Sigmoid colon (tissue), 7 donors: ENCODE data around the gene APOL6. TPM values are rescaled to one million over a fixed set of nuclear protein-coding genes. Genes with fewer than 3 reads are reported as not detected.
"Not testable (repeated sequence)": the region's sequence is repeated elsewhere in the genome, so short reads cannot be mapped to it uniquely, and the experiment has no call there.

Source experiments
- DNase-seq: peaks from one replicate; pipeline ENCODE4 v3.0.0-alpha.2; 2019
- H3K27ac ChIP-seq, 4 donors: fragments of 200-600 bp; sonication (generic); one replicate each; pipeline ENCODE4 v1.5.1; 2016 to 2019; ENCODE audit warnings: mild to moderate bottlenecking in 1 of 4
- H3K27me3 ChIP-seq, 3 donors: fragments of 200-600 bp; sonication (generic); one replicate each; pipeline ENCODE4 v1.5.1; 2019; ENCODE audit warnings: mild to moderate bottlenecking in 1 of 3
- H3K36me3 ChIP-seq, 4 donors: fragments of 200-600 bp; sonication (generic); one replicate each; pipeline ENCODE4 v1.5.1; 2016 to 2019
- H3K4me1 ChIP-seq, 4 donors: fragments of 200-600 bp; sonication (generic); one replicate each; pipeline ENCODE4 v1.5.1; 2017 to 2019
- H3K4me3 ChIP-seq, 4 donors: fragments of 200-600 bp; sonication (generic); one replicate each; pipeline ENCODE4 v1.5.1; 2017 to 2019; ENCODE audit warnings: mild to moderate bottlenecking in 2 of 4, moderate library complexity in 1 of 4
- H3K9me3 ChIP-seq, 4 donors: fragments of 200-600 bp in 3 of 4; sonication (generic) in 3 of 4; one replicate each; pipeline versions ENCODE4 v1.5.1 to v1.6.1; 2013 to 2019
- CTCF ChIP-seq, 4 experiments: fragments of 450-650 bp in 3 of 4; fragments of 200-600 bp in 1 of 4; IDR thresholded peaks; one replicate each; pipeline ENCODE4 v1.5.1; 2016 to 2019; ENCODE audit warnings: antibody characterized with exemption in 4 of 4, mild to moderate bottlenecking in 3 of 4, moderate library complexity in 2 of 4
- EP300 ChIP-seq, 4 donors: sonication (generic); formaldehyde crosslinking; IDR thresholded peaks; one replicate each; pipeline ENCODE4 v1.6.1; 2017; ENCODE audit warnings: antibody characterized with exemption in 4 of 4
- POLR2A ChIP-seq, 2 donors: fragments of 450-650 bp; IDR thresholded peaks; one replicate each; pipeline ENCODE4 v1.6.1; 2016; ENCODE audit warnings: antibody characterized with exemption in 2 of 2, mild to moderate bottlenecking in 2 of 2, moderate library complexity in 2 of 2
- POLR2AphosphoS5 ChIP-seq, 4 donors: sonication (generic); formaldehyde crosslinking; IDR thresholded peaks; one replicate each; pipeline ENCODE4 v1.6.1; 2017; ENCODE audit warnings: antibody characterized with exemption in 4 of 4
- WGBS, 2 donors: extraction: QIAGEN DNeasy Blood & Tissue Kit; methylation state at CpG; one replicate each; pipeline ENCODE4 v1.1.7; 2013; 5-methylcytosine and 5-hydroxymethylcytosine counted together
- intact Hi-C: fragments of 100-400 bp; cut with DNase I; formaldehyde crosslinking; loops from one replicate; pipeline ENCODE4 v1.15.1; 2023
- polyA plus RNA-seq, 3 donors: library from polyadenylated mRNA; stranded (reverse); fragments of 200-250 nt; gene quantifications; one replicate each; pipeline ENCODE4 v1.2.3, GENCODE V29; 2013
- total RNA-seq, 4 donors: library from RNA; depleted of rRNA; stranded (reverse); fragments of >200 nt; gene quantifications; one replicate each; pipeline ENCODE4 v1.1.0, GENCODE V29; 2016
- donor health status: healthy with polysubstance abuse.
- donor health status: Bipolar disorder and iron deficiency.
- donor health status: healthy.

Gene APOL6
- total and polyA plus RNA-seq, 7 donors, result 4.2 to 28.2 (median 16.8) TPM

GRCh38 chr22:35677460-35678187 is 29.4 kb downstream of the APOL6 start:
- Histone ChIP-seq H3K9me3 (peaks cover 0 to 5% (median 0%) of the 10 kb centered on the region in 4 donors), H3K27me3 (no peaks in the 10 kb centered on the region), H3K36me3 (no peaks in the 10 kb centered on the region), H3K27ac (no peak overlapping the region), H3K4me1 (no peaks in the 10 kb centered on the region), H3K4me3 (no peak overlapping the region)
- intact Hi-C loops, result no loop called here
- DNase-seq, result no peak
- TF ChIP-seq EP300 (IDR thresholded peaks at IDR 0.05) (no peak), POLR2A (IDR thresholded peaks at IDR 0.05) (no peak), CTCF (IDR thresholded peaks at IDR 0.05) (no peak), POLR2AphosphoS5 (IDR thresholded peaks at IDR 0.05) (no peak)
- 79 to 85% methylated on average over 7 of the region's 7 CpGs for WGBS, 2 donors

- 83 to 92% methylated on average over 2 of the region's 2 CpGs for WGBS, 2 donors
- Histone ChIP-seq H3K4me1 (no peaks in the 10 kb centered on the region), H3K27ac (no peak overlapping the region), H3K36me3 (no peaks in the 10 kb centered on the region), H3K4me3 (no peak overlapping the region), H3K9me3 (peaks cover 0 to 5% (median 0%) of the 10 kb centered on the region in 4 donors), H3K27me3 (no peaks in the 10 kb centered on the region)
- DNase-seq, result no peak
- TF ChIP-seq CTCF (IDR thresholded peaks at IDR 0.05), result no peak
- TF ChIP-seq POLR2A (IDR thresholded peaks at IDR 0.05), result no peak
- TF ChIP-seq POLR2AphosphoS5 (IDR thresholded peaks at IDR 0.05), result no peak
- TF ChIP-seq EP300 (IDR thresholded peaks at IDR 0.05), result no peak
- intact Hi-C loops, result no loop called here
Measured at GRCh38 chr22:35678836-35679235, 30.6 kb downstream of the APOL6 start.

- H3K27ac ChIP-seq, H3K27me3 ChIP-seq, intact Hi-C loops, H3K4me1 ChIP-seq, DNase-seq, H3K9me3 ChIP-seq, H3K4me3 ChIP-seq, H3K36me3 ChIP-seq: not testable (repeated sequence)
- WGBS, 2 donors, result 54 to 58% methylated on average over 4 of the region's 4 CpGs
Measured at GRCh38 chr22:35679492-35679891, 31.2 kb downstream of the APOL6 start.

GRCh38 chr22:35681454-35682052 is 33.3 kb downstream of the APOL6 start:
- peaks cover 0 to 5% (median 0%) of the 10 kb centered on the region in 4 donors for H3K9me3 ChIP-seq
- no peaks in the 10 kb centered on the region for H3K36me3 ChIP-seq
- no peak for TF ChIP-seq POLR2AphosphoS5 (IDR thresholded peaks at IDR 0.05)
- no peak for TF ChIP-seq CTCF (IDR thresholded peaks at IDR 0.05)
- no peak for TF ChIP-seq POLR2A (IDR thresholded peaks at IDR 0.05)
- no peak for TF ChIP-seq EP300 (IDR thresholded peaks at IDR 0.05)
- DNase-seq, result no peak
- H3K4me3 ChIP-seq, result no peak overlapping the region
- 83 to 94% methylated on average over 4 of the region's 4 CpGs for WGBS, 2 donors
- no peak overlapping the region for H3K27ac ChIP-seq
- no peaks in the 10 kb centered on the region for H3K4me1 ChIP-seq
- intact Hi-C loops, result no loop called here
- H3K27me3 ChIP-seq, result no peaks in the 10 kb centered on the region

GRCh38 chr22:35683560-35683959 is 35.3 kb downstream of the APOL6 start:
- no peaks in the 10 kb centered on the region for H3K4me1 ChIP-seq
- no peaks in the 10 kb centered on the region for H3K27me3 ChIP-seq
- peaks cover 0 to 5% (median 0%) of the 10 kb centered on the region in 4 donors for H3K9me3 ChIP-seq
- no peak overlapping the region for H3K27ac ChIP-seq
- H3K4me3 ChIP-seq, result no peak overlapping the region
- DNase-seq, result no peak
- no peaks in the 10 kb centered on the region for H3K36me3 ChIP-seq
- intact Hi-C loops, result no loop called here
- TF ChIP-seq EP300 (IDR thresholded peaks at IDR 0.05) (no peak), POLR2AphosphoS5 (IDR thresholded peaks at IDR 0.05) (no peak), POLR2A (IDR thresholded peaks at IDR 0.05) (no peak), CTCF (IDR thresholded peaks at IDR 0.05) (no peak)
- 85 to 87% methylated on average over 1 of the region's 1 CpG for WGBS, 2 donors
